Kidney (tissue), 14 donors: ENCODE data around the gene IL5RA. TPM values are rescaled to one million over a fixed set of nuclear protein-coding genes. Genes with fewer than 3 reads are reported as not detected.

Source experiments
- DNase-seq, 5 donors: peaks; one replicate each; pipeline ENCODE4 v3.0.0-alpha.2; 2013 to 2020
- FAIRE-seq: peaks from 2 replicates; lab custom pipeline; 2012; peaks lifted over from hg19 to GRCh38; lab: Jason Lieb, UNC
- H3K27ac ChIP-seq, 2 donors: one replicate each; pipeline ENCODE4 v1.7.0; 2013; ENCODE audit warnings: low read depth in 2 of 2, low read length in 2 of 2, inconsistent platforms in 1 of 2
- H3K27me3 ChIP-seq: one replicate; pipeline ENCODE4 v1.7.1; 2013; ENCODE audit warnings: low read length, inconsistent platforms; ENCODE audit not compliant: control insufficient read depth, insufficient read depth
- H3K36me3 ChIP-seq, 3 donors: one replicate each; pipeline versions ENCODE4 v1.7.0 to v1.7.1; 2013; ENCODE audit warnings: low read length in 3 of 3, control low read depth in 1 of 3, inconsistent platforms in 1 of 3; ENCODE audit not compliant: insufficient read depth in 3 of 3, control insufficient read depth in 2 of 3
- H3K4me1 ChIP-seq, 3 donors: one replicate each; pipeline versions ENCODE4 v1.7.0 to v1.7.1; 2013; ENCODE audit warnings: low read length in 3 of 3, inconsistent platforms in 1 of 3, low read depth in 1 of 3; ENCODE audit not compliant: control insufficient read depth in 2 of 3, insufficient read depth in 2 of 3
- H3K4me3 ChIP-seq, 3 donors: one replicate each; pipeline versions ENCODE4 v1.7.0 to v1.8.1; 2013; ENCODE audit warnings: low read length in 3 of 3, control low read depth in 1 of 3, inconsistent platforms in 1 of 3
- H3K9ac ChIP-seq, 3 donors: one replicate each; pipeline versions ENCODE4 v1.7.0 to v1.7.1; 2013; ENCODE audit warnings: low read length in 3 of 3, control low read depth in 1 of 3, inconsistent platforms in 1 of 3
- H3K9me3 ChIP-seq, 3 donors: one replicate each; pipeline versions ENCODE4 v1.7.0 to v1.7.1; 2013; ENCODE audit warnings: low read length in 3 of 3, control low read depth in 1 of 3, inconsistent platforms in 1 of 3; ENCODE audit not compliant: control insufficient read depth in 2 of 3, insufficient read depth in 1 of 3
- CTCF ChIP-seq: IDR thresholded peaks from 3 replicates; pipeline ENCODE4 v1.5.1; 2012; ENCODE audit warnings: mild to moderate bottlenecking, moderate library complexity, borderline replicate concordance; ENCODE audit not compliant: insufficient read depth; ENCODE audit errors: extremely low read depth
- intact Hi-C: fragments of 100-400 bp; cut with DNase I; formaldehyde crosslinking; loops from one replicate; pipeline ENCODE4 v1.11.1; 2022
- polyA plus RNA-seq: library from polyadenylated mRNA; stranded (reverse); fragments of 350-450 nt; fragmentation: Illumina TruSeq; extraction: RNeasy Lipid Tissue Mini Kit (QIAGEN cat#74804); gene quantifications from one replicate; pipeline ENCODE4 v1.2.3, GENCODE V29; 2014; ENCODE audit warnings: low read depth, low replicate concordance; ENCODE audit not compliant: insufficient read depth
- total RNA-seq: library from RNA; stranded (reverse); fragmentation: NEBNext Ultra II Directional; extraction: Animal tissue kit (Norgen Biotek cat#: 25700); gene quantifications from one replicate; pipeline ENCODE4 v1.2.1, GENCODE V29; 2021
- donor health status: control.
- donor health status: control.
- donor health status: control.
- donor health status: control.
- donor health status: control.
- donor health status: DM: yes; HTN: yes; CAD: no.
- donor health status: Normal renal cell carcinoma (clear cell type).

IL5RA gene
- total and polyA plus RNA-seq, 2 donors from 2014 or later, result 0.22 to 1.1 TPM

DNA sequence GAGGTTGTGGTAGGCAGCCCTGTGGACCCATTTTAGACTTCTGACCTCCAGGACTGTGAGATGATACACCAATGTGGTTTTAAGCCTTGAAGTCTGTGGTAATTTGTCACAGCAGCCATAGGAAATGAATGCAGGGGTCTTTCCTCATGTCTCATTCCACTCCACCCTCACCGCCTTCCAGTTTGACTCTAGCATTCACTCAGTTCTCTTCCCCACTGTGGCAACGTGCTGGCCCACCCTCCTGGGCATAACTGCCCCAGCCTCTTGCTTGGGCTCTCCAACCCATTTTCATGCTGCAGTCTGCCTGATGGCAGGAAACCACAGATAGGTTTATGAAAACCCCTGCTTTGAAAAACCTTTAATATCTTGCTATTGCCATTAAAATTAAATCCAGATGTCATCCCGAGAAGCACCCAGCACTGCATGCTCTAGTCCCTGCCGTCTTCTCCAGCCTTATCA lies 9.2 kb upstream of the IL5RA start:
- intact Hi-C loops, result no loop called here
- H3K9me3 ChIP-seq, result no peaks in the 10 kb centered on the region
- no peak for FAIRE-seq
- no peak overlapping the region for H3K27ac ChIP-seq
- DNase-seq, result no peak
- no peaks in the 10 kb centered on the region for H3K4me1 ChIP-seq
- no peaks in the 10 kb centered on the region for H3K27me3 ChIP-seq
- no peak for TF ChIP-seq CTCF
- H3K4me3 ChIP-seq, result no peak overlapping the region
- H3K36me3 ChIP-seq, result no peaks in the 10 kb centered on the region
- H3K9ac ChIP-seq, result no peak overlapping the region

- Histone ChIP-seq H3K36me3 (no peaks in the 10 kb centered on the region), H3K9ac (no peak overlapping the region), H3K4me1 (no peaks in the 10 kb centered on the region), H3K9me3 (no peaks in the 10 kb centered on the region), H3K27ac (no peak overlapping the region), H3K4me3 (no peak overlapping the region), H3K27me3 (no peaks in the 10 kb centered on the region)
- no peak for TF ChIP-seq CTCF
- intact Hi-C loops, result no loop called here
- FAIRE-seq (no peak), DNase-seq (no peak)
Measured at GRCh38 chr3:3117651-3118050, 7.5 kb upstream of the IL5RA start.

GRCh38 chr3:3113042-3113709 lies 3.0 kb upstream of the IL5RA start:
- intact Hi-C loops, result no loop called here
- no peaks in the 10 kb centered on the region for H3K27me3 ChIP-seq
- no peaks in the 10 kb centered on the region for H3K9me3 ChIP-seq
- no peak overlapping the region for H3K9ac ChIP-seq
- FAIRE-seq (no peak), DNase-seq (no peak)
- no peak overlapping the region for H3K4me3 ChIP-seq
- no peak overlapping the region for H3K27ac ChIP-seq
- H3K36me3 ChIP-seq, result no peaks in the 10 kb centered on the region
- no peaks in the 10 kb centered on the region for H3K4me1 ChIP-seq
- TF ChIP-seq CTCF, result no peak
